HPDE6-E6E7 (cell line): ENCODE results near the gene TJP2.
A peak's percentile ranks its signal among the peaks of the same experiment; 100 is the strongest.

ENCODE experiments used
- DNase-seq: peaks from one replicate; pipeline ENCODE4 v3.0.0; 2011; ENCODE audit warnings: missing footprints; ENCODE audit errors: extremely low spot score

The TJP2 gene

DNA sequence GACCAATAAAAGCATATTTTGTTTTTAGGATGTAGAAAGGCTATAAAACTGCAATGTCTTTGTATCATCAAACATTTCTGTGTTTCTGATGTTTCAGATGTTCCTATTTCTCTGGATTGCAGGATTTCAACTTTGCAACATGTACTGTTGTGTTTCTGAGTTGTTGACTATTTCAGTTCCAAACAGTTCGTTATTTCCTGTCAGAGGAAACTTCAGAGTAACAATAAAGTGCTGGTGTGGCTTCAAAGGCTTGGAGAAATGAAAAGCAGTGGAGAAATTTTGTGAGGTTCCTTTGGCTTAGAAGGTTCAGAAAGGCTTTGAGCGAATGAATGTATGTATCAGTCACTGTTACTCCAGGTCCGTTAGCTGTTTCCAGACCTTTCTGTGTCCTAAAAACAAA is 17.2 kb downstream of the TJP2 start:
- DNase-seq: no peak

DNA sequence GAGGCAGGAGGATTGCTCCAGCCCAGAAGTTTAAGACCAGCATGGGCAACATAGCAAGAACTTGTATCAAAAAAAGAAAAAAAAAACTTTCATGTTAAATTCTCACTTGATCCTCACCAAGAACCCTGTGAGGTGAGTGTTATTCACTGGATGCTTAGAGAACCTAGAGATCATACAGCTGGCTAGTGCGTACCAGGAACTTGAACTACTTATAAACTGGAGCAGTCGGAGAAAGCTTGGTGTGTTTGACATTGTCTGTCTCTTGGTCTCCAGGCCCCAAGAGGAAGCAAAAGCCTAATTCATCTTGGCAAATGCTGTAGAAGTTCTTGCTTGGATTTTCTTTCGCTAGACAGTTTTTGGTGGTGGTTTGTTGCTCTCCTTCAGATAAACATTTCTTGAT is 18.1 kb downstream of the TJP2 start:
- DNase-seq: no peak

DNA sequence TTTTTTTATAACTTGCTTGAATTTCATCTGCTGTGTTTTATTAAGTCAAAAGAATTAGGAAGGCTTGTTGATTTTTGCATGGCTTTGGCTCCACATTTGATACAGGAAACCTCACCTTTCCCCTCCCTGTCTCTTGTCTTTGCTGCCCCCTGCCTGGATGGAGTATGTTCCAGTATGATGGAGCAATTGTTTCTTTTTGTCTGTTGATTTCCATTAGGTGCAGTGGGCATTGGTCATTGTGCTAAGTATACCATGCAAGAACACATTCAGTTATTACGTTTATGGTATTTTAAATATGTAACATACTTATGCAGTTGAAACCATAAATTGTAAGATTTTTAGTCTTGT is 19.6 kb downstream of the TJP2 start:
- DNase-seq: no peak

DNA sequence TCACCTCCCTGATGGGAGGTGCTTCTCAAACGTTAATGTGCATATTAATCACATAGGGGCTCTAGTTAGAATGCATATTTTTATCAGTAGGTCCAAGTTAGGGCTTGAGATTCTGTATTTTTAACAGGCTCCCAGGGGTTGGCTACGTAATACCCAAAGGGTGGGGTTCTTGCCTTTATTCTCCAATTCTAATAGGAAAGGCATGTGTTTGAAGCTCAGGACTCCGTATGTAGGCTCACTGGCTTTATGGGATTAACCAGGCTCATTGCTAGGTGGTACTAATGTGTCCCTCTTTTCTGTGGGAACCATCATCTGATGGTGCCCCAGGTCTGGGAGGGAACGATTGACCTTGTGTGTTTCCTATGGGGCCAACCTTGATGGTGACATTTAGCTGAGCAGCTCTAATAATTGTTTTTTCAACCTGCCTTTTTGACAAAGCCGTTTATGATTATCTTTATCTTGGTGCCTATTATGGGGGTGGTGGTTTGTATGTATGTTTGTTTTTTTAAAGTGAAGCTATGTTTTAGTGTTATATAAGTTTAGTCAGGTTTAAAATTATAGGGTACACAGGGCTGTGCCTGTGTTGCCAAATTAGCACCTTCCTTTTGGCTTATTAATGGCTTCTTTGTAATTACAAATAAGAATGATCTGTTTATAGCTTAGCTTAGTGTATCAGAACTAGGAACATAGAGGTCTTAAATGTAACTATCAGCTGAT is 20.8 kb downstream of the TJP2 start:
- no peak for DNase-seq

DNA sequence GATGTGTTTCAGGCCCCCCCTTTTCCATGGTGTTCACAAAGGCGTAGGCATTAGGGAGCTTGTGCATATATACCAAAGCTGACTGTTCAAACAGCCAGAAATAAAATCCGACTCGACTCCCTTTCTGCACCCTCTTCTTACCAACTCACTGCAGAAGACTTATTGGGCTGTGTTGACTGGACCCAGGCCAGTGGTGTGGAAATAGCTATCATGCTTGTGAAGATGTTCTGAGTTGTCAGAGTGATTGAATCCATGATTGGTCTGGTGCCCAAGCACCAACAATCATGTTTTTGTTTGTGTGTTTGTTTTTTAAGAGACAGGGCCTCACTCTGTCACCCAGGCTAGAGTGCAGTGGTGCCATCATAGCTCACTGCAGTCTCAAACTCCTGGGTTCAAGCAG is 21.6 kb downstream of the TJP2 start:
- DNase-seq: no peak

DNA sequence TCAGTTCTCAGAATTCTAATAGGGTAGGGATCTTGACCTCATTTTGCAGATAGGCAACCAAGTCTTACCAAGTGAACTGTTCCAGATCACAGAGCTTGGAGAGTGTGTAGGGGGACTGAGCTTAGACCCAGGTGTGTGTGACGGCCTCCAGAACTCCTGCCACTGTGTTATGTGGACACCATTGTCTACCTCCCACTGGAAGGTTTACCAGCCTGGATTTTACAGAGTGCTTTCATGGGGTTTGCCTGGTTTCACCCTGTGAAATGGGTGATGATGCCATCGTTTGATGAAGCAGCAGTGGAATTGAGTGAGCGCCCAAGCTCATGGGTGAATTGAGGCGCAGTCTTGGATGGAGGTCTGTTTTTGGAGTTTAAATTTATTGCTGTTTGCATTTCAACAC is 23.6 kb downstream of the TJP2 start:
- no peak for DNase-seq

DNA sequence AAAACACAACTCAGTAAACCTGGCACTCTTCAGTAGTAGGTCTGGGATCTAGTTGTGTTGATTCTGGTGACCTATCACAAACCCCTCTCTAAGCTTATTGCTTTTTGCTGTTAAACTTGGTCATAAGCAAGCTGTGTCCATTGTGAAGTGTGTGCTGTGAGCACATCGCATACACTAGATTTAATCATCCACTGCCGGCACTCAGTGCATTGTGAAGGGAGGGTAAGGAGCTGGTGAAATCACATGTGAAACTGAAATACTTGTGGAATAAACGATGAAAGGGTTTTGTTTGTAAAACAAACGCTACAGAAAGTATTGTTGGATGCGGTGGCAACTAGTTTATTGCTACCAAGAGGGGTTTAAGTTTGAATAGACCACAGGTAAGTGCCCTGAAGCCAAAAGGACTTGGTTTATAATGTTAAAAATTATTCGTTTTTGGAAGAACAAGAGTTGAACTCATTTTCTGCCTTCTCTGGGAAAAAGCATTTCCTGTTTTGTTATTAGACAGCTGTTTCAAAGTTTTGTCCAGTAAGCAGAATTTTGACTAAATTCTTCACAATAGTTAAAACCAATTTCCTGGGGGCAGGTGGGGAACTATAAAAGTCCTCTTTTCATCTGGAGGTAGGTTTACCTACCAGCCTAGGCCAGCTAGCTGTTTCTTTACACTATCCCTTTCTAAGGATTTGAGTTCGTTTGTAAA is 24.6 kb downstream of the TJP2 start:
- DNase-seq: no peak

DNA sequence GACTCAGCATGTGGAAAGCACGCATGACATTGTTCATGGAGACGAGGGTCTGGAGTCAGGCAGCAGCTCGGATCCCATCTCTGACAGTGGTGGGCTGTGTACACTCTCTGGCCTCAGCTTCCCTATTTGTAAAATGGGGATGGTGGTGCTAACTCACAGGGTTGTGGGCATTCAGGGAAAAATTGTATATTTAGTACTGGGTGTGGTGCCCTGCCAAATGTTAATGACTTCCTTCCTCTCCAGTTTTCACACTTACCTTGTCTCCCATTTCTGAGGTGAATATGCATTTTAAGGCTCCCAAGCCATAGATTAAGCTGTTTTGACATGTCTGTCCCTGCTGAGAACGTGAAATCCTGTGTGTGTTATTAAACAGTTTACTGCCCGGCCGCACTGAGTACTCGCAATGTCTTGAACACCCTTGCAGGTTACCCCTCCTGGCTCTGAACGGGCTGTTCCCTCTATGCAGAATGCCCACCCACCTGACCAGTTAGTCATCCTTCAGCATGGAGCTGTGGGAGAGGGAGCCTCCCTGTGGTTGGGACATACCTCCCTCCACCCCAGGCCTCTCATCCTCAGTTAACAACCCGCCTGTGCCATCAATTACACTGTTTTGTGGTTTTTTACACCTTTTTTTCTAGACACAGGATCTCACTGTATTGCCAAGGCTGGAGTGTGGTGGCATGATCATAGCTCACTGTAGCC is 25.8 kb downstream of the TJP2 start:
- peak; percentile 47 for DNase-seq

DNA sequence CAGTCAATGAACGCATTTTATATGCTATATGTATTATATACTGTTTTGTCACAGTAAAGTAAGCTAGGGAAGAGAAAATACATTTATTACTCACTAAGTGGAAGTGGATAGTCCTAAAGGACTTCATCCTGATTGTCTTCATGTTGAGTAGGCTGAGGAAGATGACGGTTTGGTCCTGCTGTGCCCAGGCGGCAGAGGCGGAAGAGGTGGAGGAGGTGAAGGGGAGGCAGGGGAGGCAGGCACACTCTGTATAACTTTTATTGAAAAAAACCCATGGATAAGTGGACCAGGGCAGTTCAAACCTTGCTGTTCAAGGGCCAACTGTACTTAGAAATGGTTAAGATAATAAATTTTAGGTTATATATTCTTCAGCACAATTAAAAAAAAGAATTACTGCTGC is 28.5 kb downstream of the TJP2 start:
- no peak for DNase-seq

DNA sequence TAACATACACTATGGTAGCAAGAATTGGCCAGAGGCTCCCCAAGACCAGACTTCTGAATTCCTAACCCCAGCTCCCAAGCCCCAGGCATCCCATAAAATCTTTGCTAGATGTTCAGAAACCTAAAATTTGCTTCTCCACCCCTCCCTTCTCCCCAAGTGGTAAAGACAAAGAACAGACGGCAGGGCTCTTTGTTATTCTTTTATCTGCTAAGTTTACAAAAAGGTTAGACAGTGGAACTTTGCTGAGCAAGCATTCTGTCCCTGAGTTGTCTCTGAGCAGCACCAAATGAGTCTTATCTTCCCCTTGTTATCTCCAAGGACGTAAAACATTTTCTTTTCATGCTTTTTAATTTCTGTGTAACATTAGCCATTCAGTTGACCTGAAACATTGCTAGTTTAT is 30.2 kb downstream of the TJP2 start:
- DNase-seq: no peak

DNA sequence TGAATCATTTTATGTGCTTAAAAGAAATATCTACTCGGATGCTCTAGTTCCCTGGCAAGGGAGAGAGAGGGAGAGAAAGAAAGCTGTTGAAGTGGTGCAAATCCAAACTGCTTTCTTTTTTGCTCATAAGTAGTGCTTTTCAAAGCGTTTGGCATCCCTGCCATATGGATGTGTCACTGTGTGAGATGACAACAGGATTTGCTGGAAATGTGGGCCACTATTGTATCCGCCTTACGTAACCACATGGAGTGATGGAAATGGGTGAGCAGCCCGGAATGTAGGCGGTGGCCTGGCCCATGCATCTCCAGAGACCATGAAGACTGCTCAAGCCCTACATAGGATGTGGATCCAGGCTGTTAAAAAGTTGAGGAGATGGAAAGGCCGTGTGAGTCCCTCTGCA is 30.8 kb downstream of the TJP2 start:
- no peak for DNase-seq

DNA sequence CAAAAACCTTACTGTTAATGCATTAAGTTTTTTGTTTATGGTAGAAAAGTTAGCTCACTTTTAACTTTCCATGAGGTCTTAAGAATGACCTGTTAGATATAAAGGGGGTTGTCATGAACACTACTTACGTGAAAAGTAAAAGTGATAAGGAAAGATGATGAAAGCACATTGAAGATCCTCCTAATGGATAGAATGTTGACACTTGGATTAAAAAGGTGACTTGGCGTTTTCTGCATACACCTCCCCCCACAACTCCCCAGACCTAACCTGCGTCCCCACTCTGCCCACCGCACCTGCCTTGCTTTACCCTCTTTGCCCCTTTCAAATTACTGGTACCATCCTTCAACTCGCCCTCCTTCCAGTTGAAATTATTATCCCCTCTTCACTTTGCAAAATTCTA is 32.0 kb downstream of the TJP2 start:
- DNase-seq: no peak

DNA sequence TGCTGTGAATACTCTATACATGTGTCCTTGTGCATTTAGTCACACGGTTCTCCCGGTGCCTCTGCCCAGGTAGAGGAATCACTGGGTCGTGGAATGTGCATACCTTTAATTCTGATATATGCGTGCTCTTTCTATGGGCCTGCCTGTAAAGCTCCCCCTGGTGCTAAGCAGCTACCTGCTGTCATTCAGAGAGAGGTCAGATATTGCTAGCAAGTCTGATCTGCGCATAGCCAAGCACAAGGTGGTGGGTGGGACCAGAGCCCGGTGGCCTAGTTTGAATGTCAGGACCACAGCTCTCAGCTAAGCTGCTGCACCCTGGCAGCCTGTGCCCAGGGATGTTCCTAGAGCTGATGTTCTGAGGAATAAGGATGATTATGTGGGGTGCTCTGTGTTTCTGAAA is 33.4 kb downstream of the TJP2 start:
- no peak for DNase-seq

DNA sequence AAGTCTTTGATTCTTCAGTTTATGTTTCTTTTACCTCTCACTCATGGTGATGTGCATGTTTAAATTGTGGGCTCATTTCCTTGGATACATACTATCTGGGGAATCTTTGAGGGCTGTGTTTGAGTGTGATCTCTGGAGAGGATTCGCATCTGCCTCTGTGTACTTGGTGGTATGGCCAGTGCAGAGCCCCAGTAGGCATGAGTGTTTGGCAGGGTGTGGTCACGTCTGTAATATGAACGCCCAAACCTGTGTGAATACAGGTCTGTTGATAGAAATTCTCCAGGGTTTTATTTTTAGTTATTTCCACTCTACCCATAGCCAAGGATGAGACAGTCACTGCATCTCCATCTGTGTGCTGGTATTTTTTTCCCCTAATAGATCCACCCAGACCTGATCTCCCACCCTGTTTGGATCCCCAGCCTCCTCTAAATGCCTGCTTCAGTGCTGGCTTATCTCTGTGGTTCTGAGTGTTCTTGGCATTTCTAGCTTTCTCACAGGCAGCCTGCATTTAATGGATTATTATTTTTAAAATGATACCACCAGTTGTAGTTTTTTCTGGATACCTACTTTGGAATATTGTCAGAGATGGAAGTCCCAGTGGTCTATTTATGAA is 37.5 kb downstream of the TJP2 start:
- DNase-seq: no peak

DNA sequence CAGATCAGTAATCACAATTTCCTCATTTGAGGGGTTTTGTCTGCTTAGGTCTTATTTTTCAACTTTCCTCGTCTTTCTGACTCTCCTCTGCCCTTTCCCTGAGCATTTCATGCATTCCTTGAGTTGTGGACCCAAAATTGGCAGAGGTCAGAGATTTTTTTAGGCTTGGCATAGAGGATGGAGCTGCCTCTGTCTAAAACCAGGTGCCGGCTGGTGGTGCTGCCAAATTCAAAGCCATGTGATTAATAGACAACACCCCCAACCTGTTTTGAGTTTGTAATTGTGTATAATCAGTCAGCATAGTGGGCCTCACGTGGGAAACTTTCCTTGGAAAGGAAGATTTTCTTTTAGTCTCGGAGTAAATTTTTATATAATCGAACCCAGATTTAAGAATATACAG is 39.6 kb downstream of the TJP2 start:
- no peak for DNase-seq

DNA sequence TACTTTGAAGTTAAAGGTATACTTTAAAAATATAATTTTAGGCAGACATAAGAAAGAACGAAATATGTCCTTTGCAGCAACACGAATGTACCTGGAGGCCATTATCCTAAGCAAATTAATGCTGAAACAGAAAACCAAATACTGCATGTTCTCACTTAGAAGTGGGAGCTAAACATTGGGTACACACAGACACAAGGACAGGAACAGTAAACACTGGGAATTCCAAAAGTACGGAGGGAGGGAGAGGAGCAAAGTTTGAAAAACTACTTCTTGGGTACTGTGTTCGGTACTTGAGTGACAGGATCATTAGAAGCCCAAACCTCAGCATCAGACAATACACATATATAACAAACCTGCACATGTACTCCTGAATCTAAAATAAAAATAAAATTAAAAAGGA is 40.9 kb downstream of the TJP2 start:
- no peak for DNase-seq

DNA sequence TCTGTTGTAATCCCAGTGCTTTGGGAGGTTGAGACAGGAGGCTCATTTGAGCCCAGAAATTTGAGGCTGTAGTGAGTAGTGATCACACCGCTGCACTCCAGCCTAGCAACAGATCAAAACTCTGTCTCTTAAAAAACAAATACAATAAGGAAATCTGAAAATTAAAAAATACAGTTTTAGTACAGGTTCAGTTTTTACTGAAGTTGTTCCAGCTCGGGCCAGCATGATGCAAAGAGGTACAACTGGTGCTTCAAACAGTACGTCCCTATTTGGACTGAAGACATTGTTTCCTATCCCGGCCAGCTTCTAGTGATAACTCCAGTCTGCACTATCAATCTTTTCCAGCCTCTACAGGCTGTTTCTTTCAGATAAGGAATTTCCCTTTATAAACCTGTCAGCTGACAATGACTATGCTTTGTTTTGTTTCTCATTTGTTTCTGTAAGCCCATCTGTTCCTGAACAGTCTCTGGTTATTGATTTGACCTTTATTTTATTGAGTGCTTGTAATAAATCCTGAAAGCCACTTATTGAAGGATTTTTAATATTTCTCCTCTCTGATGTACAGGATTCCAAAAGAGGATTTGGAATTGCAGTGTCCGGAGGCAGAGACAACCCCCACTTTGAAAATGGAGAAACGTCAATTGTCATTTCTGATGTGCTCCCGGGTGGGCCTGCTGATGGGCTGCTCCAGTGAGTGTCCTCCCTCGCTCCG is 41.9 kb downstream of the TJP2 start:
- DNase-seq: no peak

DNA sequence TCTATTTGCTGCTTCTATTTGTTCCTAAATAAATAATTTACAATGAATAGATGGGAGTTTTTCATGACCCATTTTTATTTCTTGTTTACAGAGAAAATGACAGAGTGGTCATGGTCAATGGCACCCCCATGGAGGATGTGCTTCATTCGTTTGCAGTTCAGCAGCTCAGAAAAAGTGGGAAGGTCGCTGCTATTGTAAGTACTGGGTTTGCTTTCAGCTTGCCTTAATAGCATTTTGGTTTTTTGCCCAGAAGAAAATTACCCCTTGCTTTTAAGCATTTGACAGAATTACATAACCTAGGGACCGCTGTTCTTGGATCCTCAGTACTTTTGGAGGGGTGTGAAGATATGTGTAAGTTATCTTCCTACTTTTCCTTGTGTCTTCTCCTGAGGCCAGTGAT is 44.1 kb downstream of the TJP2 start:
- DNase-seq: no peak

DNA sequence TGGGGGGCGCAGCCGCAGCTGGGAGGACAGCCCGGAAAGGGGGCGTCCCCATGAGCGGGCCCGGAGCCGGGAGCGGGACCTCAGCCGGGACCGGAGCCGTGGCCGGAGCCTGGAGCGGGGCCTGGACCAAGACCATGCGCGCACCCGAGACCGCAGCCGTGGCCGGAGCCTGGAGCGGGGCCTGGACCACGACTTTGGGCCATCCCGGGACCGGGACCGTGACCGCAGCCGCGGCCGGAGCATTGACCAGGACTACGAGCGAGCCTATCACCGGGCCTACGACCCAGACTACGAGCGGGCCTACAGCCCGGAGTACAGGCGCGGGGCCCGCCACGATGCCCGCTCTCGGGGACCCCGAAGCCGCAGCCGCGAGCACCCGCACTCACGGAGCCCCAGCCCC is 47.0 kb downstream of the TJP2 start:
- DNase-seq: no peak

DNA sequence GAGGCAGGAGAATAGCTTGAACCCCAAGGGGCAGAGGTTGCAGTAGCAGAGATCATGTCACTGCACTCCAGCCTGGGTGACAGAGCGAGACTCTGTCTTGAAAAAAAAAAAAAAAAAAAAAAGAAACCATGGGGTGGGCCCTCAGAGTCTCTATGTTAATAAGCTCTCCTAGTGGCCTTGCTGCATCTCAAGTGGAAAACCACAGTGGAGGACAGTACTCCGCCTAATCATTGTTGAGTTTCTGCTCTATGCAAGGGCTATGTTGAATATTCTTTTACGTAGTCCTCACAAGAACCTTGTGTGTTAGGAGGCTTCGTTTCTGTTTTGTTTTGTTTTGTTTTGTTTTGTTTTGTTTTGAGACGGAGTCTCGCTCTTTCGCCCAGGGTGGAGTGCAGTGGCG is 48.9 kb downstream of the TJP2 start:
- no peak for DNase-seq

DNA sequence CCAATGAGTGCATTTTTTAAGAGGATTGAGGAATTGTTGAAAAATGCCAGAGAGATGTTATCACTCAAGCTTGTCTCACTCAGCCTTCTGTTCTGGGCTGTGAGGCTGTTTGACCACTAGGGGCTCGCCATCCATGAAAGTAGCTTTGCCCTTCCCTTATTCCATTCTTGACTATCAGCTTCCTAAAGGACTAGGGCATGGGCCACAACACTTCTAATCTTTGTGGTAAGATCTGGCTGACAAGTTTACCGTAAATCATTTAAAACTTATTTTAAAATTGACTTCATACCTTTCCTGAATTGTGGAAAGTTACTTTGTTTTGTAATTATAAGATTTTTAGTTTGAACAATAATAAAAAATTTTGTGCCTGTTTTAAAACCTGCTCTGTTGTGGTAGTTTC is 49.5 kb downstream of the TJP2 start:
- DNase-seq: peak; percentile 59

DNA sequence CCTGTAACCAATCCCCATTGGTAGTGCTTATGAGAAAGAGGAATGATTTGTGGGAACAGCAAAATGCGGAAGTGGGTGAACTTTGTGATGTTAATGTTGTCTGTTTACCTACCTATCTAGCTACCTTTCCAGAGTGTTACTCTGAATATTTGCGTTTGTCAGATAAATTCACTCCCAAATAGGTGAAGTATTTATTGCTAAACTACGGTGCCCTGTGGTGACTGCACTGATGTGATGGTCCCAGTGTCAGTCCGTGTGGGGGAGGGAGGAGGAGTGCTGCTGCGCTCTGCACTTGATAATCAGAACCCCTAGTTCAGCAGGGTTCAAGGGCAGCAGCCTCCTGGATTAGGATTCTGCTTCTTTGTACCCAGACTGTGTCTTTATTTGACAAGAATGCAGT is 55.3 kb downstream of the TJP2 start:
- DNase-seq: no peak
